Panc1 (cell line): ENCODE results near the gene ERN2.
A peak's percentile ranks its signal among the peaks of the same experiment; 100 is the strongest.

Experiments used
- CTCF ChIP-seq: fragments of 450-650 bp; IDR thresholded peaks from 2 replicates; pipeline ENCODE4 v1.5.1; 2017; ENCODE audit warnings: mild to moderate bottlenecking
- POLR2AphosphoS5 ChIP-seq: IDR thresholded peaks from 2 replicates; pipeline ENCODE4 v1.6.1; 2012; ENCODE audit warnings: mild to moderate bottlenecking, low read depth, low read length, moderate library complexity
- REST ChIP-seq, 2 experiments: IDR thresholded peaks; 2 replicates each; pipeline ENCODE4 v1.6.1; 2011 to 2012; ENCODE audit warnings: low read depth in 2 of 2, control low read depth in 1 of 2, low read length in 1 of 2, mild to moderate bottlenecking in 1 of 2, moderate library complexity in 1 of 2; ENCODE audit not compliant: insufficient read depth in 1 of 2

- no peak for TF ChIP-seq CTCF
- TF ChIP-seq POLR2AphosphoS5, result no peak
- TF ChIP-seq REST (IDR thresholded peaks at IDR 0.05; ENCODE audit: insufficient read depth in 1 of 2, low read depth in 2 of 2, low read length in 1 of 2), result peak in 1 of 2 experiments; percentile 59; a peak in 1 of 4 replicates
Measured at GRCh38 chr16:23701045-23701444, 12.0 kb downstream of the ERN2 start.
